CD4-positive, alpha-beta T cell treated with Interleukin-6 at 100 ng/mL for 8 hours (primary cell): ENCODE measurements around the gene KATNB1.
"Not testable (repeated sequence)": the region's sequence is repeated elsewhere in the genome, so short reads cannot be mapped to it uniquely, and the experiment has no call there.

Experiments used
- DNase-seq: peaks from one replicate; pipeline ENCODE4 v3.0.0-alpha.2; 2020; ENCODE audit warnings: mixed read lengths, low spot score

Gene KATNB1

GRCh38 chr16:57796014-57796413, 60.4 kb downstream of the KATNB1 start:
- DNase-seq, result not testable (repeated sequence)

GRCh38 chr16:57797216-57797525, 61.6 kb downstream of the KATNB1 start:
- no peak for DNase-seq

GRCh38 chr16:57797526-57798266, 62.1 kb downstream of the KATNB1 start:
- DNase-seq, result no peak

- no peak for DNase-seq
These were observed 62.8 kb downstream of the KATNB1 start for GRCh38 chr16:57798267-57798810.

- no peak for DNase-seq
These were observed 63.5 kb downstream of the KATNB1 start for GRCh38 chr16:57798953-57799599.

GRCh38 chr16:57799600-57800199, 64.1 kb downstream of the KATNB1 start:
- no peak for DNase-seq

- no peak for DNase-seq
These were observed 64.9 kb downstream of the KATNB1 start for GRCh38 chr16:57800200-57801097.

- no peak for DNase-seq
These were observed 65.7 kb downstream of the KATNB1 start for GRCh38 chr16:57801098-57801808.

GRCh38 chr16:57801809-57802340, 66.3 kb downstream of the KATNB1 start:
- DNase-seq, result no peak

- DNase-seq, result peak; percentile 52
These were observed 67.0 kb downstream of the KATNB1 start, which contains the start of gene KIFC3 for GRCh38 chr16:57802341-57803133. Gene KIFC3 (minus strand): TSS chr16:57802491. CDS start chr16:57798243, 4,248 bp downstream.

GRCh38 chr16:57803134-57803990, 67.8 kb downstream of the KATNB1 start:
- DNase-seq, result no peak

- no peak for DNase-seq
These were observed 68.7 kb downstream of the KATNB1 start for GRCh38 chr16:57804111-57804837.

- no peak for DNase-seq
These were observed 69.6 kb downstream of the KATNB1 start for GRCh38 chr16:57805176-57805575.
